Activated CD4-positive, CD25-positive, alpha-beta regulatory T cell treated with anti-CD3 and anti-CD28 coated beads, Interleukin-2, amount 50 U/mL, for 72 hours (primary cell): ENCODE results near the gene GAB2.
"Not testable (repeated sequence)": the region's sequence is repeated elsewhere in the genome, so short reads cannot be mapped to it uniquely, and the experiment has no call there.

Experiments used
- DNase-seq: peaks from one replicate; pipeline ENCODE4 v3.0.0; 2021

GAB2 gene

GRCh38 chr11:78361228-78361627 is 56.4 kb downstream of the GAB2 start:
- no peak for DNase-seq

GRCh38 chr11:78359921-78360320 is 57.7 kb downstream of the GAB2 start:
- DNase-seq, result no peak

GRCh38 chr11:78357924-78358323 is 59.7 kb downstream of the GAB2 start:
- not testable (repeated sequence) for DNase-seq

- DNase-seq, result not testable (repeated sequence)
Measured at GRCh38 chr11:78357425-78357824, 60.2 kb downstream of the GAB2 start.

- DNase-seq, result not testable (repeated sequence)
Measured at GRCh38 chr11:78355742-78356141, 61.9 kb downstream of the GAB2 start.

- no peak for DNase-seq
Measured at GRCh38 chr11:78355309-78355705, 62.3 kb downstream of the GAB2 start.

- DNase-seq, result no peak
Measured at GRCh38 chr11:78354408-78355308, 63.0 kb downstream of the GAB2 start.

- no peak for DNase-seq
Measured at GRCh38 chr11:78351979-78352841, 65.4 kb downstream of the GAB2 start.

GRCh38 chr11:78351193-78351592 is 66.4 kb downstream of the GAB2 start:
- no peak for DNase-seq

GRCh38 chr11:78350646-78351165 is 66.9 kb downstream of the GAB2 start:
- DNase-seq, result no peak

- no peak for DNase-seq
Measured at GRCh38 chr11:78350091-78350645, 67.5 kb downstream of the GAB2 start.

- DNase-seq, result no peak
Measured at GRCh38 chr11:78349624-78350023, 68.0 kb downstream of the GAB2 start.

GRCh38 chr11:78349114-78349513 is 68.5 kb downstream of the GAB2 start:
- no peak for DNase-seq

- DNase-seq, result no peak
Measured at GRCh38 chr11:78347956-78348355, 69.7 kb downstream of the GAB2 start.

- DNase-seq, result no peak
Measured at GRCh38 chr11:78346799-78347198, 70.8 kb downstream of the GAB2 start.

GRCh38 chr11:78345450-78345849 is 72.2 kb downstream of the GAB2 start:
- DNase-seq, result no peak

- DNase-seq, result no peak
Measured at GRCh38 chr11:78344676-78345075, 72.9 kb downstream of the GAB2 start.

GRCh38 chr11:78344094-78344493 is 73.5 kb downstream of the GAB2 start:
- DNase-seq, result no peak

- no peak for DNase-seq
Measured at GRCh38 chr11:78343303-78343702, 74.3 kb downstream of the GAB2 start.

GRCh38 chr11:78341841-78342240 is 75.8 kb downstream of the GAB2 start:
- no peak for DNase-seq

- DNase-seq, result no peak
Measured at GRCh38 chr11:78340530-78340929, 77.1 kb downstream of the GAB2 start.

- no peak for DNase-seq
Measured at GRCh38 chr11:78339945-78340344, 77.7 kb downstream of the GAB2 start.

- DNase-seq, result no peak
Measured at GRCh38 chr11:78339483-78339882, 78.1 kb downstream of the GAB2 start.
